ENCODE measurements around the gene TSACC.
"Not testable (repeated sequence)": the region's sequence is repeated elsewhere in the genome, so short reads cannot be mapped to it uniquely, and the experiment has no call there.

The TSACC gene

GRCh38 chr1:156347331-156347730, 9.0 kb downstream of the TSACC start:
- DNase-seq = no peak

GRCh38 chr1:156352481-156352880, 14.2 kb downstream of the TSACC start:
- DNase-seq = not testable (repeated sequence)

- no peak for DNase-seq
Measured at GRCh38 chr1:156356262-156356874, 18.0 kb downstream of the TSACC start.

GRCh38 chr1:156356875-156357534, 18.7 kb downstream of the TSACC start:
- peak; percentile 59 for DNase-seq

- DNase-seq = no peak
Measured at GRCh38 chr1:156357977-156358376, 19.7 kb downstream of the TSACC start.

- DNase-seq = no peak
Measured at GRCh38 chr1:156358641-156359040, 20.3 kb downstream of the TSACC start.

GRCh38 chr1:156359249-156359648, 20.9 kb downstream of the TSACC start:
- DNase-seq = no peak

- no peak for DNase-seq
Measured at GRCh38 chr1:156359973-156360372, 21.6 kb downstream of the TSACC start.

GRCh38 chr1:156360534-156360933, 22.2 kb downstream of the TSACC start:
- no peak for DNase-seq

GRCh38 chr1:156365754-156366153, 27.4 kb downstream of the TSACC start:
- DNase-seq = no peak

GRCh38 chr1:156366378-156367166, 28.2 kb downstream of the TSACC start:
- no peak for DNase-seq

- DNase-seq = no peak
Measured at GRCh38 chr1:156367383-156368156, 29.2 kb downstream of the TSACC start.

GRCh38 chr1:156368157-156368658, 29.9 kb downstream of the TSACC start:
- no peak for DNase-seq

- peak; percentile 5 for DNase-seq
Measured at GRCh38 chr1:156368889-156369684, 30.8 kb downstream of the TSACC start, which contains the start of gene RHBG. TSS of gene RHBG (plus strand) at chr1:156369211. CDS start at chr1:156369250, 39 bp downstream.

- not testable (repeated sequence) for DNase-seq
Measured at GRCh38 chr1:156369685-156370286, 31.5 kb downstream of the TSACC start.

- no peak for DNase-seq
Measured at GRCh38 chr1:156371553-156372264, 33.4 kb downstream of the TSACC start.

- no peak for DNase-seq
Measured at GRCh38 chr1:156372265-156372586, 33.9 kb downstream of the TSACC start.

- no peak for DNase-seq
Measured at GRCh38 chr1:156372876-156373275, 34.5 kb downstream of the TSACC start.

GRCh38 chr1:156373546-156373945, 35.2 kb downstream of the TSACC start:
- no peak for DNase-seq

GRCh38 chr1:156376146-156376545, 37.8 kb downstream of the TSACC start:
- DNase-seq = no peak
